ENCODE measurements around the gene UBE3C.

Gene UBE3C

DNA sequence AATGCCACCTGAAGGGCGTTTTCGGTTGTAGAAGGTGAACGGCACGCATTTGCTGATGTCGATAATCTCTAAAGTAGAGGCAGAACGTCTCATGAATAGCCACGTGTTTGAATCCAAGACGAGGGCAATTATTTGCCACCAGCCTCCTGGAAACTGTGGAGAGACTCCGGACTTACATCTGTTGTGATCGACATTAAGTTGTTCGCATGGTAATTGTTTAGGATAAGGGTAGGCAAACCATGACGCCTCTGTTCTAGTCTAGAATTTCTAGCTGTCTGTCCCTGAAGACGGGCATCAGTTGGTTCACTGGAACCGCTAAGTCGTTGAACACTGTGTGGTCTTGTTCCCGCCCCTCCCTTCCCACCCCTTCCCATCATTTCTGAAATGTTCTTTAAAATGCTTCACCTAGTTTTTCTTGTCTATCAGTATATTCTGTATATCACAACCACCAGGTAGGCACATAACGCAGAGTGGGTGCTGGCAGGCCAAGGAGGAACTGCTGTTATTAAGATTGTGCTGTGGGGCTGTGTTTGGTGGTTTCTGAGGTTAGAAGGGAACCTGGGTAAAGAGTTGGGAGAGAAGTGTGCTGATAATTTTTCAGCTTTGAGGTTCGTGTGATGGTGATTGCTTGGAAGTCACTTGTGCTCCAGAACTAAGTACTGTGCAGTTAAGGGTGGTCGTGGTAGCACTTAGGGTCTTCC lies 1.2 kb downstream of the UBE3C start:
- Histone ChIP-seq H2AFZ (ENCODE audit: low read length) (no peak overlapping the region), H3K9me3 (ENCODE audit: low read length) (no peaks in the 10 kb centered on the region), H3K79me2 (ENCODE audit: insufficient read depth, low read length) (peaks cover 58% of the 10 kb centered on the region), H3K9me2 (ENCODE audit: low read depth, low read length) (no peaks in the 10 kb centered on the region), H3K4me2 (ENCODE audit: low read length) (peak overlapping the region; percentile 80), H4K20me1 (ENCODE audit: insufficient read depth, low read length) (no peaks in the 10 kb centered on the region), H3K4me3 (ENCODE audit: low read depth, low read length, poor library complexity, severe bottlenecking) (peak overlapping the region; percentile 74), H3K4me1 (ENCODE audit: insufficient read depth, low read length, severe bottlenecking) (peaks cover 37% of the 10 kb centered on the region), H3K36me3 (ENCODE audit: insufficient read depth, low read length) (peaks cover 47% of the 10 kb centered on the region), H3K9ac (ENCODE audit: low read length) (peak overlapping the region; percentile 80), H3K27ac (ENCODE audit: low read depth, low read length, poor library complexity, severe bottlenecking) (peak overlapping the region; percentile 15), H3F3A (ENCODE audit: insufficient read depth, low read length) (no peaks in the 10 kb centered on the region), H3K27me3 (ENCODE audit: insufficient read depth, low read length) (no peaks in the 10 kb centered on the region)
- TF ChIP-seq CTCF (IDR thresholded peaks at IDR 0.05; ENCODE audit: low read length) (no peak), EZH2 (IDR thresholded peaks at IDR 0.05; ENCODE audit: borderline replicate concordance, low read length) (no peak)

DNA sequence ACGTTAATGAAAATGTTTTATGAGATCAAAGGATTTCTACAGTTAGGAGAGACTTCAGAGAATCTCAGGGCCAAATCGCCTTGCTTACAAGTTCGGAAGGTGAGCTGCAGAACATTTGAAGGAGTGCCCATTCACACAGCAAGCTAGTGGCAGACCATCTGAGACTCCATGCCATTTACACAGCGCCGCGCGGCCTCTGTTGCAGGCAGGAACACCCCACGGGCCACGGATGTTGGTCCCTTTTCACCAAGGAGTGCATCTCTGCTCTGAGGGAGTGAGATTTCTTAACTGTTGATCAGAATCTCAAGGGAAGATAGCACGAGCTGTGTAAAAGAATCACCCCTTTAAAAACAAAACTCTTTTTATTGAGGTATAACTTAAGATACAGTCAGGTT lies 1.8 kb downstream of the UBE3C start:
- peak overlapping the region; percentile 80 for H3K9ac ChIP-seq (ENCODE audit: low read length)

GRCh38 chr7:157141525-157142060 lies 2.9 kb downstream of the UBE3C start:
- Histone ChIP-seq H3K36me3 (ENCODE audit: insufficient read depth, low read length) (peaks cover 62% of the 10 kb centered on the region), H3K79me2 (ENCODE audit: insufficient read depth, low read length) (peaks cover 74% of the 10 kb centered on the region), H3K4me2 (ENCODE audit: low read length) (no peak overlapping the region; the same call in 1 of the 2 replicates), H3K27ac (ENCODE audit: low read depth, low read length, poor library complexity, severe bottlenecking) (no peak overlapping the region), H3K9me2 (ENCODE audit: low read depth, low read length) (no peaks in the 10 kb centered on the region), H3K4me3 (ENCODE audit: low read depth, low read length, poor library complexity, severe bottlenecking) (no peak overlapping the region), H2AFZ (ENCODE audit: low read length) (no peak overlapping the region), H3F3A (ENCODE audit: insufficient read depth, low read length) (no peaks in the 10 kb centered on the region), H3K9me3 (ENCODE audit: low read length) (no peaks in the 10 kb centered on the region), H3K9ac (ENCODE audit: low read length) (no peak overlapping the region), H3K4me1 (ENCODE audit: insufficient read depth, low read length, severe bottlenecking) (peaks cover 32% of the 10 kb centered on the region), H3K27me3 (ENCODE audit: insufficient read depth, low read length) (no peaks in the 10 kb centered on the region), H4K20me1 (ENCODE audit: insufficient read depth, low read length) (peaks cover 4% of the 10 kb centered on the region; the same call in 1 of the 2 replicates)
- TF ChIP-seq EZH2 (IDR thresholded peaks at IDR 0.05; ENCODE audit: borderline replicate concordance, low read length) (no peak), CTCF (IDR thresholded peaks at IDR 0.05; ENCODE audit: low read length) (no peak)

More for the DNA sequence above, 1.8 kb downstream of the UBE3C start:
- Histone ChIP-seq H3K4me1 (ENCODE audit: insufficient read depth, low read length, severe bottlenecking) (peaks cover 37% of the 10 kb centered on the region), H3K9me3 (ENCODE audit: low read length) (no peaks in the 10 kb centered on the region), H3K27ac (ENCODE audit: low read depth, low read length, poor library complexity, severe bottlenecking) (no peak overlapping the region), H3K36me3 (ENCODE audit: insufficient read depth, low read length) (peaks cover 52% of the 10 kb centered on the region), H3F3A (ENCODE audit: insufficient read depth, low read length) (no peaks in the 10 kb centered on the region), H4K20me1 (ENCODE audit: insufficient read depth, low read length) (peaks cover under 1% of the 10 kb centered on the region; the same call in 1 of the 2 replicates), H2AFZ (ENCODE audit: low read length) (no peak overlapping the region), H3K27me3 (ENCODE audit: insufficient read depth, low read length) (no peaks in the 10 kb centered on the region), H3K4me2 (ENCODE audit: low read length) (peak overlapping the region; percentile 80), H3K9me2 (ENCODE audit: low read depth, low read length) (no peaks in the 10 kb centered on the region), H3K79me2 (ENCODE audit: insufficient read depth, low read length) (peaks cover 64% of the 10 kb centered on the region), H3K4me3 (ENCODE audit: low read depth, low read length, poor library complexity, severe bottlenecking) (peak overlapping the region; percentile 74)
- TF ChIP-seq CTCF (IDR thresholded peaks at IDR 0.05; ENCODE audit: low read length), result no peak
- no peak for TF ChIP-seq EZH2 (IDR thresholded peaks at IDR 0.05; ENCODE audit: borderline replicate concordance, low read length)

All from OCI-LY1 (cell line).